Measurements from ENCODE around the gene CDC27.

GRCh38 chr17:47237841-47238240 is 48.7 kb upstream of the CDC27 start:
- TF ChIP-seq CTCF (conservative IDR thresholded peaks at IDR 0.05; ENCODE audit: low read depth, low read length): no peak
- no peak for TF ChIP-seq EZH2 (IDR thresholded peaks at IDR 0.05; ENCODE audit: borderline replicate concordance, low read depth, low read length, poor library complexity, severe bottlenecking)
